HG02943 (cell line): ENCODE measurements around the gene AP2B1.
"Not testable (repeated sequence)": the region's sequence is repeated elsewhere in the genome, so short reads cannot be mapped to it uniquely, and the experiment has no call there.

ENCODE experiments used
- ATAC-seq: cut with Tn5 transposase; IDR thresholded peaks from one replicate; pipeline ENCODE4 v1.9.1; 2021; ENCODE audit warnings: mild to moderate bottlenecking, low read depth, moderate library complexity; ENCODE audit not compliant: unreplicated experiment

AP2B1 gene

GRCh38 chr17:35569405-35569804 lies 17.7 kb upstream of the AP2B1 start:
- ATAC-seq, result no peak

- ATAC-seq, result no peak
These were observed 11.4 kb upstream of the AP2B1 start for GRCh38 chr17:35575759-35576158.

- ATAC-seq, result no peak
These were observed 9.3 kb upstream of the AP2B1 start for GRCh38 chr17:35577830-35578196.

- ATAC-seq, result peak; percentile 73
These were observed 8.8 kb upstream of the AP2B1 start, which contains the start of gene PEX12 for GRCh38 chr17:35578197-35578928. Gene PEX12, minus strand, starts transcription at chr17:35578571. Its CDS starts 550 bp downstream, at chr17:35578021.

GRCh38 chr17:35578929-35579432 lies 8.1 kb upstream of the AP2B1 start:
- no peak for ATAC-seq

GRCh38 chr17:35584061-35584460 lies 3.1 kb upstream of the AP2B1 start:
- ATAC-seq, result no peak

GRCh38 chr17:35586569-35587073 lies 501 bp upstream of the AP2B1 start:
- no peak for ATAC-seq

GRCh38 chr17:35588196-35588920 lies 1.2 kb downstream of the AP2B1 start:
- no peak for ATAC-seq

- ATAC-seq, result no peak
These were observed 8.9 kb downstream of the AP2B1 start for GRCh38 chr17:35596072-35596471.

GRCh38 chr17:35596530-35597233 lies 9.6 kb downstream of the AP2B1 start:
- no peak for ATAC-seq

- ATAC-seq, result no peak
These were observed 10.5 kb downstream of the AP2B1 start for GRCh38 chr17:35597604-35598003.

GRCh38 chr17:35603674-35604073 lies 16.6 kb downstream of the AP2B1 start:
- ATAC-seq, result no peak

GRCh38 chr17:35605678-35606077 lies 18.6 kb downstream of the AP2B1 start:
- no peak for ATAC-seq

GRCh38 chr17:35607239-35607847 lies 20.2 kb downstream of the AP2B1 start:
- ATAC-seq, result no peak

- no peak for ATAC-seq
These were observed 22.7 kb downstream of the AP2B1 start for GRCh38 chr17:35609831-35610230.

- not testable (repeated sequence) for ATAC-seq
These were observed 23.6 kb downstream of the AP2B1 start for GRCh38 chr17:35610746-35611145.

- no peak for ATAC-seq
These were observed 25.9 kb downstream of the AP2B1 start for GRCh38 chr17:35612924-35613521.

- no peak for ATAC-seq
These were observed 27.7 kb downstream of the AP2B1 start for GRCh38 chr17:35614810-35615209.

- no peak for ATAC-seq
These were observed 29.4 kb downstream of the AP2B1 start for GRCh38 chr17:35616536-35616935.

GRCh38 chr17:35617505-35617904 lies 30.4 kb downstream of the AP2B1 start:
- no peak for ATAC-seq
